ENCODE results near the gene CCL19. TPM values are rescaled to one million over a fixed set of nuclear protein-coding genes. Genes with fewer than 3 reads are reported as not detected.

The CCL19 gene
- polyA plus RNA-seq, 1 experiment = not detected

DNA sequence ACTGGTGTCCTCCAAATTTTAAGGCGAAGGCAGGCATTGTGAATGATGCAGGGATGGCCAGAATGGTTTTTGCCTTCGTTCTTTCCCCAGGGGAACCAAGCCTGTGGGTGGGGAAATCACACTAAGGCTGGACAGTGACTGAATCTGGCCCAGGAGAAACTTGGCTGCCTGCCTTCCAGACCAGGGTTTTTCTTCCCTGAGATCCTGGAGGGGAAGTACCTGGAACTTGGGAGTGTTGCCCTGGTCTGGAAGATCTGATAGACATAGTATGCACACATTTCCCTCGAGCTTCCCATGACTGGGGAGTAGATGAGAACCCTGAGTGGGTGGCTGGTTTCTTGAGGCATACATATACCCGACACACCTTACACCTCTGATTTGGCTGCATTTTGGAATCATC is 39.8 kb downstream of the CCL19 start:
- CTCF ChIA-PET = interaction anchor here (2.1 to 2.5 kb wide), 2 partner anchors 13 to 16 kb away, joined by 5 to 7 read pairs; no protein-coding TSS in a partner anchor
- TF ChIP-seq, protein P1, sequence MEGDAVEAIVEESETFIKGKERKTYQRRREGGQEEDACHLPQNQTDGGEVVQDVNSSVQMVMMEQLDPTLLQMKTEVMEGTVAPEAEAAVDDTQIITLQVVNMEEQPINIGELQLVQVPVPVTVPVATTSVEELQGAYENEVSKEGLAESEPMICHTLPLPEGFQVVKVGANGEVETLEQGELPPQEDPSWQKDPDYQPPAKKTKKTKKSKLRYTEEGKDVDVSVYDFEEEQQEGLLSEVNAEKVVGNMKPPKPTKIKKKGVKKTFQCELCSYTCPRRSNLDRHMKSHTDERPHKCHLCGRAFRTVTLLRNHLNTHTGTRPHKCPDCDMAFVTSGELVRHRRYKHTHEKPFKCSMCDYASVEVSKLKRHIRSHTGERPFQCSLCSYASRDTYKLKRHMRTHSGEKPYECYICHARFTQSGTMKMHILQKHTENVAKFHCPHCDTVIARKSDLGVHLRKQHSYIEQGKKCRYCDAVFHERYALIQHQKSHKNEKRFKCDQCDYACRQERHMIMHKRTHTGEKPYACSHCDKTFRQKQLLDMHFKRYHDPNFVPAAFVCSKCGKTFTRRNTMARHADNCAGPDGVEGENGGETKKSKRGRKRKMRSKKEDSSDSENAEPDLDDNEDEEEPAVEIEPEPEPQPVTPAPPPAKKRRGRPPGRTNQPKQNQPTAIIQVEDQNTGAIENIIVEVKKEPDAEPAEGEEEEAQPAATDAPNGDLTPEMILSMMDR (IDR thresholded peaks at IDR 0.05; ENCODE audit: low read depth, low read length) = no peak
- DNase-seq (ENCODE audit: low read depth, low spot score) = no peak
- POLR2A ChIA-PET = interaction anchor here (0.9 to 2.0 kb wide), 2 partner anchors 11 to 14 kb away, joined by 3 to 6 read pairs; partner anchors contain the start of gene CCL27
- Histone ChIP-seq H3K4me3 (ENCODE audit: low read depth, low read length) (peak overlapping the region; percentile 64), H3K27ac (ENCODE audit: low read depth, low read length) (no peak overlapping the region), H3K27me3 (ENCODE audit: control insufficient read depth, insufficient read depth, low read length) (no peaks in the 10 kb centered on the region), H3K9me3 (ENCODE audit: control insufficient read depth, insufficient read depth, low read length) (no peaks in the 10 kb centered on the region; the same call in 1 of the 2 replicates)

GRCh38 chr9:34650816-34651215 is 40.3 kb downstream of the CCL19 start:
- H3K4me3 ChIP-seq (ENCODE audit: low read depth, low read length) = no peak overlapping the region
- POLR2A ChIA-PET = interaction anchor here (0.9 to 2.0 kb wide), 2 partner anchors 11 to 14 kb away, joined by 3 to 6 read pairs; partner anchors contain the start of gene CCL27
- DNase-seq (ENCODE audit: low read depth, low spot score) = no peak
- H3K27me3 ChIP-seq (ENCODE audit: control insufficient read depth, insufficient read depth, low read length) = no peaks in the 10 kb centered on the region
- H3K27ac ChIP-seq (ENCODE audit: low read depth, low read length) = no peak overlapping the region
- CTCF ChIA-PET = interaction anchor here (0.8 to 2.5 kb wide), 3 partner anchors 14 to 16 kb away, joined by 3 to 7 read pairs (median 5); no protein-coding TSS in a partner anchor
- TF ChIP-seq, protein P1 (IDR thresholded peaks at IDR 0.05; ENCODE audit: low read depth, low read length) = no peak
- no peaks in the 10 kb centered on the region; the same call in 1 of the 2 replicates for H3K9me3 ChIP-seq (ENCODE audit: control insufficient read depth, insufficient read depth, low read length)

DNA sequence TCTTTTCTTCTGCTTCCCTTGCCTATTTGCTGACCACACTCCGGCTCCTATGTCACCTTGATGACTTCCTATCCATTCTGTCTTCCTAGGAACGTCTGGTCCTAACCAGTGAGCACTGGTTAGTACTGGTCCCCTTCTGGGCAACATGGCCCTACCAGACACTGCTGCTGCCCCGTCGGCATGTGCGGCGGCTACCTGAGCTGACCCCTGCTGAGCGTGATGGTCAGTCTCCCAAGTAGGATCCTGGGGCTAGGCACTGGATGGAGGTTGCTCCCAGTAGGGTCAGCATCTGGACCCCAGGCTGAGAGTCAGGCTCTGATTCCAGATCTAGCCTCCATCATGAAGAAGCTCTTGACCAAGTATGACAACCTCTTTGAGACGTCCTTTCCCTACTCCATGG is 42.4 kb downstream of the CCL19 start:
- DNase-seq (ENCODE audit: low read depth, low spot score) = no peak
- Histone ChIP-seq H3K4me3 (ENCODE audit: low read depth, low read length) (no peak overlapping the region), H3K27ac (ENCODE audit: low read depth, low read length) (no peak overlapping the region), H3K9me3 (ENCODE audit: control insufficient read depth, insufficient read depth, low read length) (no peaks in the 10 kb centered on the region; the same call in 1 of the 2 replicates), H3K27me3 (ENCODE audit: control insufficient read depth, insufficient read depth, low read length) (no peaks in the 10 kb centered on the region)
- TF ChIP-seq, protein P1 (IDR thresholded peaks at IDR 0.05; ENCODE audit: low read depth, low read length) = no peak
- CTCF ChIA-PET = interaction anchor here (2.6 kb wide), 1 partner anchor 15 kb away, joined by 15 read pairs; no protein-coding TSS in a partner anchor
- POLR2A ChIA-PET = no interaction called here

GRCh38 chr9:34647651-34648050 is 43.4 kb downstream of the CCL19 start:
- ChIA-PET POLR2A (no interaction called here), CTCF (interaction anchor here (0.6 to 2.8 kb wide), 5 partner anchors 10 to 1687 kb away, joined by 3 to 22 read pairs (median 12); partner anchors contain the start of gene SIGMAR1)
- H3K27me3 ChIP-seq (ENCODE audit: control insufficient read depth, insufficient read depth, low read length) = no peaks in the 10 kb centered on the region
- H3K27ac ChIP-seq (ENCODE audit: low read depth, low read length) = no peak overlapping the region
- H3K4me3 ChIP-seq (ENCODE audit: low read depth, low read length) = peak overlapping the region; percentile 93
- TF ChIP-seq, protein P1 (IDR thresholded peaks at IDR 0.05; ENCODE audit: low read depth, low read length) = no peak
- no peaks in the 10 kb centered on the region; the same call in 1 of the 2 replicates for H3K9me3 ChIP-seq (ENCODE audit: control insufficient read depth, insufficient read depth, low read length)
- no peak for DNase-seq (ENCODE audit: low read depth, low spot score)

DNA sequence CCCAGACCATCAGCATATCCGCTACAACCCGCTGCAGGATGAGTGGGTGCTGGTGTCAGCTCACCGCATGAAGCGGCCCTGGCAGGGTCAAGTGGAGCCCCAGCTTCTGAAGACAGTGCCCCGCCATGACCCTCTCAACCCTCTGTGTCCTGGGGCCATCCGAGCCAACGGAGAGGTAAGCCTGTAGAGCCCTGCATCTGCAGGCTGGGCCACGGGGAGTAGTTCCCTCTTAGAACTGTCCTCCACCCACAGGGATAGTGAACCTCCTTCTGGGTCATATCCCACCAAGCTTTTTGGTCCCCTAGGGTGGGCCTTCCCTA is 44.0 kb downstream of the CCL19 start:
- Histone ChIP-seq H3K27me3 (ENCODE audit: control insufficient read depth, insufficient read depth, low read length) (no peaks in the 10 kb centered on the region), H3K9me3 (ENCODE audit: control insufficient read depth, insufficient read depth, low read length) (no peaks in the 10 kb centered on the region; the same call in 1 of the 2 replicates), H3K4me3 (ENCODE audit: low read depth, low read length) (peak overlapping the region; percentile 93), H3K27ac (ENCODE audit: low read depth, low read length) (peak overlapping the region; percentile 75)
- DNase-seq (ENCODE audit: low read depth, low spot score) = no peak
- POLR2A ChIA-PET = interaction anchor here (1.0 to 3.0 kb wide), 5 partner anchors 10 to 26 kb away, joined by 3 to 17 read pairs (median 7); partner anchors contain the start of genes DCTN3 and SIGMAR1
- TF ChIP-seq, protein P1 (IDR thresholded peaks at IDR 0.05; ENCODE audit: low read depth, low read length) = no peak
- CTCF ChIA-PET = interaction anchor here (0.6 to 5.4 kb wide), 12 partner anchors 9 to 218 kb away, joined by 3 to 63 read pairs (median 6); partner anchors contain the start of genes DCTN3 and SIGMAR1

All from AG04450 (cell line).